Stimulated activated CD8-positive, alpha-beta memory T cell treated with anti-CD3 and anti-CD28 coated beads, Interleukin-7, amount 100 ng/mL, for 24 hours (primary cell): ENCODE data around the gene SORL1.

Source experiments
- DNase-seq: peaks from one replicate; pipeline ENCODE4 v3.0.0-alpha.2; 2020; ENCODE audit warnings: low read depth

The SORL1 gene

GRCh38 chr11:121510438-121510837, 58.3 kb downstream of the SORL1 start:
- DNase-seq: no peak

GRCh38 chr11:121512468-121513465, 60.7 kb downstream of the SORL1 start:
- no peak for DNase-seq

GRCh38 chr11:121513807-121514206, 61.7 kb downstream of the SORL1 start:
- DNase-seq: no peak

GRCh38 chr11:121514432-121515334, 62.6 kb downstream of the SORL1 start:
- DNase-seq: no peak

GRCh38 chr11:121515335-121515671, 63.2 kb downstream of the SORL1 start:
- DNase-seq: no peak

GRCh38 chr11:121517996-121518395, 65.9 kb downstream of the SORL1 start:
- no peak for DNase-seq

- DNase-seq: no peak
These were observed 68.4 kb downstream of the SORL1 start for GRCh38 chr11:121520243-121521144.

GRCh38 chr11:121521145-121522042, 69.3 kb downstream of the SORL1 start:
- DNase-seq: no peak

GRCh38 chr11:121522043-121522941, 70.2 kb downstream of the SORL1 start:
- no peak for DNase-seq

GRCh38 chr11:121523581-121524232, 71.6 kb downstream of the SORL1 start:
- no peak for DNase-seq

- DNase-seq: no peak
These were observed 72.1 kb downstream of the SORL1 start for GRCh38 chr11:121524233-121524631.

GRCh38 chr11:121525376-121525775, 73.3 kb downstream of the SORL1 start:
- DNase-seq: no peak

- DNase-seq: no peak
These were observed 78.1 kb downstream of the SORL1 start for GRCh38 chr11:121530257-121530656.

GRCh38 chr11:121533601-121534000, 81.5 kb downstream of the SORL1 start:
- DNase-seq: no peak

- DNase-seq: no peak
These were observed 82.3 kb downstream of the SORL1 start for GRCh38 chr11:121534131-121535093.

GRCh38 chr11:121535129-121535796, 83.1 kb downstream of the SORL1 start:
- no peak for DNase-seq

GRCh38 chr11:121536126-121536525, 84.0 kb downstream of the SORL1 start:
- DNase-seq: no peak
